HepG2 (cell line): ENCODE data around the gene RPSA.
"Not testable (repeated sequence)": the region's sequence is repeated elsewhere in the genome, so short reads cannot be mapped to it uniquely, and the experiment has no call there.

ENCODE experiments used
- EZH2 ChIP-seq: conservative IDR thresholded peaks from 2 replicates; pipeline ENCODE4 v1.6.1; 2012; ENCODE audit warnings: mild to moderate bottlenecking, low read depth, low read length, moderate library complexity
- SAP130 ChIP-seq: IDR thresholded peaks from 2 replicates; pipeline ENCODE4 v1.6.1; 2016; ENCODE audit warnings: low read depth

- not testable (repeated sequence) for TF ChIP-seq SAP130, EZH2
Measured at GRCh38 chr3:39416998-39417397, 10.5 kb downstream of the RPSA start.
